ENCODE results near the gene POU2AF1. TPM values are rescaled to one million over a fixed set of nuclear protein-coding genes. Genes with fewer than 3 reads are reported as not detected.

The POU2AF1 gene
- not detected for total RNA-seq

DNA sequence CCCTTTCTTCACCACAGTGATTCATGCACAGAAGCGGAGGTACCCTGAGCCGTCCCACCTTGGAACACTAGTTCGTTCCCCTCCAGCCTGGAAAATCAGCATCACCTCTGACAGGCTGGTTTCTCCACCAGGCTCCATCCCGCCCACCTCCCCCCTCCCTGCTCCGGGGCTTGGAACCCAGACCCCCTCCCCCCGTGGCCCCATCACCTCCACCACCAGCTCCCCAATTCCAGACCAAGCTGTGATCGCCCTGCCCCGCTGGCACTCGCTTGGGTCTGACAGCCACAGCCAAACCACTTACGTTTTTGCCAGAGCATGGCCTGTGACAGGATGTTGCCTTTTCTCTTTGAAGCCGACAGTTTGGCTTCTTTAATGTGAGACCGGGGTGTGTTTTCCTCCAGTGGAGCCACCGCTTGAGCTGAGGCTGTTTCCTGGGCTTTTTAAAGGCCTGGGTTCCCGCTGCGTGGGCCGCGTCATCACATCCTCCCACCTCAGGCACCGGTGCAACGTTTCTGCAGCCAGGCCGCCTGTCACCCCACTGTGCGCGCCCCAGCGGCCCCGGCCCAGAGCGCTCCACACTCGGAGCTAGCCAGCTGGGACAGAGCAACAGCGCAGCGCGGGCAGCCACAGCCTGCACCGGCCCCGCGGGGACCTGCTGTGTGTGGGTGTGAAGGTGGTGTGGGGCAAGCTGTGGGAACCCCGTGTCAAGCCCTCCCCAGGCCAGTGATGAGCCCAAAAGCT, at the start of gene POU2AF1:
Gene POU2AF1 (minus strand): TSS at position 415 of the 741 bp plus-strand sequence. CDS start 98 bp downstream, at position 317.
- no peak for DNase-seq

DNA sequence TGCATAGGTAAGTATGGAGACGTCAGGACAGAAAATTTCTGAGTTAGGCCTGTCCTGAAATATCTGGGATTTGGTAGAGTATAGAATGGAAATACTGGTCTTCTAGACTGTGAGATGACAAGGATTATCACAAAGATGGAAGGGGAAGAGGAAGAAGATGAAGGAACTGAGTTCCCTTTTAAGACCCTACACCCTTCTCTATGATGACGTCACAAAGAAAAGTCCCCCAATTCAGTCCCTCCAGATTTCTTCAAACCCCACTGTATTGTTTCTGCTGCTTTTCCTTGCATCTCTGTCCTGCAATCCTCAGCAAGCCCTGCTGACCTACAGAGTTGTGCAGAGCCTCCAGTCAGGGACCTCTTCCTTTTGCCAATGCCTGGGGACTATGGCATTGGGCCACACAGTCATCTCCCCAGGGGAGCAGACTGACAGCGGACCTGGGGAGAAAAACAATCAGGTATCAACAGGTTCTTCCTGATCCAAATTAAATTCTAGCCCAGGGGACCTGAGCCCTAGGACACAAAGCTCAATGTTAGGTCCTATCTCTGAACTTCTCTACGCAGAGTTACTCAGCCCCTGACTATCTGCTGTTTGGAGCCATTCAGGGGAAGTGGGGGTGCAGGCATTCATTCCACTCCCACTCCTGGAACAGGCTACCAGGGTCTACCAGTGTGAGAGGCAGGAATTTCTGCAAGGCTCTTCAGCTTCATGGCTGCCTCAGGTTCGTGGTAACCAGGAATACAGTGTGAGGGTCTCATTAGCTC, 49.2 kb upstream of the POU2AF1 start:
- DNase-seq: no peak

GRCh38 chr11:111427471-111427912, 48.4 kb upstream of the POU2AF1 start:
- DNase-seq: no peak

- DNase-seq: no peak
Observed at GRCh38 chr11:111426617-111427016, 47.5 kb upstream of the POU2AF1 start.

DNA sequence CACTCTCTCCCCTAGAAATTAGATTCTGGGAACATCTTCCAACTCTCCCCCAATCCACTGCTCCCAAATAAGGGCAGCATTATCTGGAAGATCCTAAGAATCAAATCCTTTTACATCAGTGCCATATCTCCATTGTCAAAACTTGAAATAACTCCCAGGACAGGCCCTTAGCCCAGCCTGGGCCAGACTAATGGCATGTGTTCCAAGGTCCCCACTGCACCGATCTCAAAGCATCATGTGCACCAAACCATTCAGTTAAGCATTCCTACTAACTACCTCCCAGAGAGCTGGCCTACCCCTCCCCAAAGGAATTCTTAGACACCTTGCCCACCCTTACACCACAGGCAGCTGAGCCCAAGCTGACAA, 44.2 kb upstream of the POU2AF1 start:
- no peak for DNase-seq

GRCh38 chr11:111422494-111423249, 43.6 kb upstream of the POU2AF1 start:
- no peak for DNase-seq

DNA sequence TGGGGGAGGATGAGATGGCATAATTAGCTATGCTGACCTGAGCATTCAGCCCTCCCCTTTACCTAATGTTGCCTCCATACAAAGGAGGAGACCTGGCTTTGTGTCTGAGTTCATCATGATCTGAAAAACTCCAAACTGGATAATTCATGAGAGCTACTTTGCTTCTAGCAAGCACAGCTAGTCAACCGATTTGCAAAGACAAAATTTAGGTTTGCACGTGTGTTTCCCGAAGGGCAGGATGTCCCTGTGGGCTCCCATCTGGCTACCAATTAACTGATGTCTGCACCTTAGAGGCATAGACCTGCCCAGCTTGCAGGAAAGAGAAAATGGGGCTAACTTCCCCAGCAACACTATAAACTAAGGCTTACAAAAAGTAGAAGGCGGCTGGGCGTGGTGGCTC, 42.2 kb upstream of the POU2AF1 start:
- DNase-seq: no peak

DNA sequence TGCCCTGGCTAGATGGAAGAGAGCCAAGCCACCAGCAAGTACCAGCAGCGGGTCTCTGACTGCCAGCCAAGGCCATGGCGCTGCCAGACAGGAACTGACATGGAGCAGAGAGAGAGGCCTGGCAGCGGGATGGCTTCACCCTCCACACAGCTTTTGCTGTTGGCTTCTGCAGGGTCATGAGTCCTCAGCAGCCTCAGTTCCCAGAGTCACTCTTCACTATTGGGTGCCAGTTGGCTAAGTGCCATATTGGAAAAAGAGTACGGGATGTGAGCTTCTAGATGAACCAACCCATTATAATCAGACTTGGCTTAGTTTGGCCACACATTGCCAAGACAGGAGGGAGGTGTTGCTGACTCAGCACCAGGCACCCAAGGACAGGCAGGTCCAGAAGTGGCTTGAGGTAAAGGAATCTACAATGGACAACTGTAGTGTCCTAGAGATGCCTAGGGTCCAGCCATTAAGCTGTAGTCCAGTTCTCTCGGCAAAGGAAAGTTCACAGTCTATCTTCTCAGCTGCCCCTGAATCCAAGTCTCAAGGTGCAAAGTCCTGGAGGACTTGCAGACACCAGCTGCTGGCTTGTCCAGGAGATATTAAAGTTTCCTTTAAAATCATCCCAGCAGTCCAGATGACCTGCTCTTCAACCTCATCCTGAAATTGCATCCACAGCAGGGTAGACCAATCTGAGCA, 40.7 kb upstream of the POU2AF1 start:
- DNase-seq: peak; percentile 12

DNA sequence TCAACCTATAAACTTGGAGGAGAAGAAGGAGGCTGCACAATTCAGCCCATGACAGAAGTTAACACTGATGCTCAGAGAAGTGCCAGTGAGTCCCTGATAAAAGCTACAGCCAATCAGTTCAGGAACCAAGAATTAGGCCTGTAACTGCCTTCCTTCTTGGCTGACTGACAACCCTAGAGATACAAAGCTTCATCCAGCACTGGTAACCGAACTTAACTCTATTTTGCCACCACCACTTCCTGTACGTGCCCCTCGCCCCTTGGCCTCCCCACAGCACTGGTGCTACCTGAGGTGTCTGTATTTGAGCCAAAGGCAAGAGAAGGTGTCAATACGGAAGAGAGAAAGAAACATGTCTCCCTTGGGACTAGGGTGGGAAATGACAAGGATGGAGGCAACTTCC, 40.1 kb upstream of the POU2AF1 start:
- DNase-seq: no peak

DNA sequence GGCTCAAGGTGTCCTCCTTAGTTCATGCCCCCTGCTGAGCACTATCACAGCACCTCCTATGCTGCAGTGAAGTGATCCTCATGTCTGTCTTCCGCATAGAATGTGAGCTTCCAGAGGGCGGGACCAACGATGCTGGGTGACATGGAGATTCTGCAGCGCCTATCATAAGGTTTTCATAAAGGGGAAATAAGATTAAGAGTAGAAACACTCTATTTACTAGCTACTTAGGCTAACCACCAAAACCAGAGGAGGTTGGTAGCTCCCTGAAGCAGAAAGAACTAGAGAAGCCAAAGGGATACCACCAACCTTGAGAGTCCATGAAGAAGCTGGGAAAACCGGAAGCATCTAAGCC, 39.3 kb upstream of the POU2AF1 start:
- DNase-seq: no peak

DNA sequence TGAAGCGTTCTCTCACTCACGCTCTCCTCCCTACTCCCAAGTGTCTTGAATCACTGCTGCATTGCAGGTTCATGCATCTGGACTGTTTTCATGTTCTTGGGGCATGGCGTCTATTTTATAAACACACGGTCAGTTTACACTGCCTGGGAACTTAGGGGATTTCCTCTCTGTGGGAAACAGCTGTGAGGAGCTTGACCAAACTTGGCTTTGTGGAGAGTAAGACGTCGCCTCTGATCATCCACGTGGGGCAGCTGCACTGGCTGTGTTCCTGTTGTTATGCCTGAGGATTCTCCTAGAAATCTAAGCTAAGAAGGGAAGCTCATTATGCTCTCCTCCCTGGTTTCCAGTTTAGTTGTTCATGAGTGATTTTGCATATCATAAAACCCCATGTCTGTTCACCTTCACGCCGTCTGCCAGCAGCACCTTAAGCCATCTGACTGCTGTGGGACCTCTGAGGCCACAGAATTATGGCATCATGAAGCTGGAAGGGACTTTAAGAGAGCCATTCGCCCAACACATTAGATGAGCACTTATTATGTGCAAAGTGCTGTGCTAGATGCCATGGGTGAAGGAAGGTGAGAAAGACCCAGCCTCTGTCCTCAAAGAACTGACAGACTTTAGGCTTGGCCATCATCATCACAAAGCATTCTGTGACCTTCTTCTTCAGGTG, 38.8 kb upstream of the POU2AF1 start:
- DNase-seq: no peak

GRCh38 chr11:111417011-111417765, 38.1 kb upstream of the POU2AF1 start:
- no peak for DNase-seq

- no peak for DNase-seq
Observed at GRCh38 chr11:111416231-111416960, 37.3 kb upstream of the POU2AF1 start.

DNA sequence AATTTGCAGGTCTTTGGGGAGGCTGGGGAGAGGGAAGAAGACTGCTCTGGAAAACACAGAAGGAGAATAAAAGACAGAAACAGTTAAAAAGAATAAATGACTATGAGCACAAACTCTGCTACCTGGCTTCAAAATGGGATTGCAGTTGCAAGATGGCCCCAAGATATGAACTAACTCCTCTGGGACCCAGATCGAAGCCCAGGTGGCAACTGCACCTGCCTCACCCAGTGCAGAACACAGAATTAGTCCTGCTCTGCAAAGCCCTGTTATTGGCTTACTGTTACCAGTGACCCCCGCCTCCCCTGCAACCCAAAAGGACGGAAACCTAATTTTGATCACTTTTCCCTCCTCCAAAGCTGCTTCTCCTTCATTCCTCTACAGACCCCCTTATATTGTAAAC, 35.9 kb upstream of the POU2AF1 start:
- DNase-seq: no peak

DNA sequence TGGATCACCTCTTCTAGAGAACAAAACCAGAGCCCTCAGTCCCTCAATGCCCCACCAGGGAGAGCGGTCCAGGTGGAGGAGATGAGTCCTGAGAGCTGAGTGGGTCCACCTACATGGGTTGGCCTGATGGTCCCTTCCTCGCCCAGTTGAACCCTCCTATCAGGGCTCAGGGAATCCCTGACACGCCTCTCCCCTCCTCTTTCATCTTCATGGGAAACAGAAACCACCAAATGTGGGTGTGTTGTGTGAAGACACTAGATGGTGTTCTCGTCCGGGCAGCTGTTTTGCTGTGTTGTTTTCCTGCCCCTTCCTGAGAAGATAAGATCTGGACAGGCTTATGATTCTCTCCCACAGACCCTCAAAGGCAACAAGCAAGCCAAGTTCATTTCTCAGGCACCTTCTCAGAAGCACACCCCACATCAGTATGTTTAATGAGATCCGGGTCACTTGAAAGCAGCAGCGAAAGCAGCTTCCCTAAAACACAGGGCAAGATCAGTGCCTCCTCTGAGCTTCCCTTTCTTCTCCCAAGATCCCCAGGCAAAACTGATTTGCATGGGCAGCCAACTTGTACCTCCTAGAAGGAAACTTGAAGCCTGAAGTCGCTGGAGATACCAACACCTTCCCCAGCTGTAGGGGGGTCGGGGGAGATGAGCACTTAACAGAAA, 35.3 kb upstream of the POU2AF1 start:
- DNase-seq: no peak

DNA sequence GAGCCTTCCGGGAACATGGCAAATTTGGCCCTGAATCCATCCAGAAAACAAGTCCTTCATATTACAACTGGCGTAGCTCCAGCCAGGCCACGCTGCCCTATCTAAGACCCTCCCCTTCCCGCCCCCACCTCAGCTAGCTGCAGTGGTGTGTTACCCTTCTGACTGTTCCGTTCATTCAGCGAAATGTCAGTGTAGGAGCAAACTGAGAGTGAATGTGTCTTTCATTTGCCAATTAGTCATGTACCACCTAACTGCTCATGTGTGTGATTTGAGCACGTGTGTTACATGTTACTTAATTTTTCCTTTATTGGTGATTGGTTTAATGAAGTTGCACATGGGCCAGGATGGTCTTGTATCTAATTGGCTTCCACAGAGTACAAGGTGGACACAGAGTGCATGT, 34.8 kb upstream of the POU2AF1 start:
- DNase-seq: no peak

DNA sequence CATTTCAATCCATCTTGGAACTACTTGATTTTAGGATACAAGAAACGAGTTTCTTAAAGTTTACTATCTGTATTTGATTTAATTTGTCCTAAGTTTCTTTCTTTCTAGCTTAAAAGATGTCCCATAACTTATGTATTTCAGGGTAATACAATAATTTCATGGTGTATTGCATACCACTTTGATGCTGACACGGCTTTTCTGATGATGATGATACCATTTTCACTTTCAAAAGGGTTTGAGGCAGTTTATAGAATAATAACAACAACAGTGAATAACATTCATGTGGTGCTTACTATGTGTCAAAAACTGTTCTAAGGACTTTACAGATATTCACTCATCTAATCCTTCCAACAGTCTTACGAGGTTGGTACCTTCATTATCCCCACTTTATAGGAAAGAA, 33.2 kb upstream of the POU2AF1 start:
- no peak for DNase-seq

DNA sequence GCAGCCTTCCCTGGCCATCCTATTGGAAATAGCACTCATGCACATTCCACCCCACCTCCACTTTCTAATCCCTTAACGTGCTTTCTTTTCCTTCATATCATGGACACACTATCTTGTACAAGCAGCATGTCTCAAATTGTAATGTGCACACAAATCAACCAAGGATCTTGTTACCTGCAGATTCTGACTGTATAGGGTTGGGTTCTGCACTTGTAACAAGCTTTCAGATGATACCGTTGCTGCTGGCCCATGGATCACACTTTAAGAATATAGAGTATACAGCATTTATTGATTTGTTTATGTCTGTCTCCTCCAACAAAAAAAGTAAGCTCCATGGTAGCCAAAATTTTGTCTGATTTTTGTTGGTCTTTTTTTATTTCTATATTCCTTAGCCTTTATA, 32.4 kb upstream of the POU2AF1 start:
- no peak for DNase-seq

- no peak for DNase-seq
Observed at GRCh38 chr11:111410951-111411350, 31.9 kb upstream of the POU2AF1 start.

GRCh38 chr11:111409915-111410314, 30.8 kb upstream of the POU2AF1 start:
- DNase-seq: no peak
